D721Med (cell line): ENCODE measurements around the gene GPAT3.
"Not testable (repeated sequence)": the region's sequence is repeated elsewhere in the genome, so short reads cannot be mapped to it uniquely, and the experiment has no call there.

Experiments used
- DNase-seq: peaks from one replicate; pipeline ENCODE4 v3.0.0; 2011; ENCODE audit warnings: low spot score; ENCODE audit not compliant: insufficient read length
- FAIRE-seq: peaks from 2 replicates; lab custom pipeline; 2011; peaks lifted over from hg19 to GRCh38; lab: Jason Lieb, UNC
- CTCF ChIP-seq: IDR thresholded peaks from 2 replicates; pipeline ENCODE4 v1.5.1; 2012; ENCODE audit warnings: mild to moderate bottlenecking, control low read depth; ENCODE audit not compliant: insufficient read depth; ENCODE audit errors: missing control alignments

GPAT3 gene

DNA sequence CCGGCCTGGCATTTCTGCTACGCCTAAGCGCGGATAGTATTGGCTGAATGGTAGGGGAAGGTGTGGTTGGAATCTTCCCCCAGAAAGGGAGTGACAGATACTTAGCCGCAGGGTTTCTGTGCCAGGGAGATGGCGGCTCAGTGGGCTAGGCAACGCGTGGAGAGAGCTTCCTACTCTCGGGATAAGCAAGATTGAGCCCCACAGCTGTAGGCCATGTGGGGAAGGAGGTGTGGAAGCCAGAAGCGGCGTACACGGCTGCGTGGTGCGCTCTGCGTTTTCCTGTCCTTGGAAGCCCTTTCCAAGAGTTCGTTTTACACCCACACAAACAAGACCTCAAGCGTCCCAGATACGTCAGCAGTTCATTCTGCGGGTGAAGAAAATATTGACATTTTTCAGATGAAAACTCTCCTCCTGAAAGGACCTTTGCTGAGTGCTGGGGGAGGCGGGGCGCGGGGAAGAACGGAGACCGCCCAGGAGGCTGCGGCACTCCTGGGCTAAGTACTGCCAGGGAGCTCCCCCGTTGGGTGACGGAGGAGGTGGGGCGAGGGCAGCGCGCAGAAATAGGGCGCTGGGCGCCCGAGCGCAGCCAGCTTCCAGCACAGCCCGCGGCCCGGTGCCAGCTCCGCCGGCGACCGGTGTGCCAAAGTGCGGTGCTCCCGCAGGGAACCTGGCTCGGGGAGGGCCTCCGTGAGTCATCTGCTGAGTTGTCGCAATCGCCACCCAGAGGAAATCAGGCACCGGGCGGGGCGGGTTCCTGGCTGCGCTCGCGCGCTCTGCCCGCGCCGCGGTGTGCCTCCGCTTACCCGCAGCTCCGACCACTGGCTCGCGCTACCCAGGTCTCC, at the start of gene GPAT3:
Gene GPAT3 (plus strand): TSS at position 589 of the 842 bp plus-strand sequence. CDS start 515 bp downstream, outside the sequence.
- DNase-seq = no peak
- FAIRE-seq = no peak

DNA sequence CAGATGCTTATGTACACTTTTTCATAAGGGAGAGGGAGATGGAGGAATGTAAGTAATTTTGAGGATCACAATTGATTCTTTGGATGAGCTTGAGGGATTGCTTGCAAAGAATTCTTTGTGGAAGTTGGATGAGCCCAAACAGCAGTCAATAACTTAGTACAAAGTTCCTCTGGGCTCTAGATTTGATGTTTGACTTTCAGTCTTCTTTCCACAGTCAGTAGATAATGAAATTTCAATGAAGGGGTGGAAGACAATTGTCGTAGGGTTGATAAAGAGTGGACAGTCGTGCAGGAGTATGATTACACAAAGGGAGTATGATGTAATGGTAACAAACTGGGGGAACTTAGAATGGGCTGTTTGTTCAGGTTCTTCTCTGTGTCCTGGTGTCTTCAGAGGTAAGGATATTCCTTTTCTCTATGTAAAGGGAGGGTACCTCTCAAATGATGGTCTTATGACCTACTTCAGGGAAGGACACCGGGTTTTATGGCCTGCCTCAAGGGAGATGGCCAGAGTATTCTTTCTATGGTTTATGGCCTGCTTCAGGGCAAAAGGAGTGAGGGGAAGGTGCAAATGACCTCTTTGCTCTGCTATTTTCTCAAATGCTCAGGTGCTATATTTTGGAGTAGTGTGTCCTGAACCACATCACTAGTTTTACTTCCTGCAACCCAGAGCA, 49.3 kb upstream of the GPAT3 start:
- no peak for TF ChIP-seq CTCF
- FAIRE-seq (no peak), DNase-seq (no peak)

More for the DNA sequence above, at the start of gene GPAT3:
- no peak for TF ChIP-seq CTCF

GRCh38 chr4:83489711-83490326, 46.1 kb upstream of the GPAT3 start:
- DNase-seq (no peak), FAIRE-seq (no peak)

DNA sequence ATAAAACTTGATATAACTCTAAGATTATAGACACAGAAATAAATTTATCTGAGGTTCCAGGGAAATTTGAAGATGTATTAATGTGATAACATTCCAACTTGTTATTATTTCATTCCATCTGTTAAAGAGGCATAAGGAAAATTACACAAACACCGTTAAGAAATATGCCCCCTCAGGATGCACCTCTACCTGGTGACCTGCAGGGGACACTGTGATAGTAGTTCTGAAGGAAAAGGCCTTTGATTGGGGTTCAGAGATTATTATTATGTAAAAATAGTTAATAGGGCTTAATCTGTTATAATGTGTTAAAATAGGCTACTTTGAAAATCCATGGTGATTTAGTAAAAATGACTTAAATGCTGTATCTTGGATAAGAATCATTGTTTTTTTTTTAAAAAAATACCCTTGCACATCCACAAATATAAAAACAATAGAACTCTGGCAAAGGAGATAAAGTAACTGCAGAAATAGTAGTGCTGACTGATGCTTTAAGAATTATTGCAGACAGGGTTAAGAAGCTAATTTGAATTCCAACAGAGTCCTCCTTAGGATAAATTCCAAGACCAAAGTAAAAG, 44.9 kb upstream of the GPAT3 start:
- FAIRE-seq (no peak), DNase-seq (peak; percentile 26)
- TF ChIP-seq CTCF = peak; percentile 64

More at GRCh38 chr4:83489711-83490326, 46.1 kb upstream of the GPAT3 start:
- TF ChIP-seq CTCF = no peak

DNA sequence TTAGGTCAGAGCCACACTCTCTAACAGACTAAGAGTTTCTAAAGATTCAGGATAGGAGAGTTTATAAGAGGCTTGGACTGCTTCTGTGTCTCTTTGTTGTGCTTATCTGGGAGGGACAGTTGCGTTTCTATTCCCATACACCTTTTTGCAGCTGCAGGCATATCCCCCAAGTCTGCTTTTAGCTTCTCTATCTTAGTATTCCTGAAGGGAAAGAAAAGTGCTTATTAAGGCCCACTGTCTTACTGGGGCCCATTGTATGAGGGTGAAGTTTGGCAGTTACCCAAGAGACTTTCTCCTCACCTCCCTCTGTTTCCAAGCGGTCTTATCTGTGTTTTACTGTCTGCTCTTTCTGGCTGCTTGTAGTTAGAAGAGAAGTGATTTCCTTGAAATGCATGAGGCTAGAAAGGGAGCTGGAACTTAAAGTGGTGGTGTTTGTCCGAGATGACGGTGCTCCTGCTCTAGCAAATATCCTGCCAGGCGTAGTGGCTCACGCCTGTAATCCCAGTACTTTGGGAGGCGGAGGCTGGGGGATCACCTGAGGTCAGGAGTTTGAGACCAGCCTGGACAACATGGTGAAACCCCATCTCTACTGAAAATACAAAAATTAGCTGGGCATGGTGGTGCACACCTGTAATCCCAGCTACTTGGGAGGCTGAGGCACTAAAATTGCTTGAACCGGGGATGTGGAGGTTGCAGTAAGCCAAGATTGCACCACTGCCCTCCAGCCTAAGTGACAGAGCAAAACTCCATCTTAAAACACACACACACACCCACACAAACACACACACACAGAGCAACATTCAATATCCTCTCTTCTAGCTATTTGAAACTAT, 39.6 kb upstream of the GPAT3 start:
- FAIRE-seq, DNase-seq: not testable (repeated sequence)

DNA sequence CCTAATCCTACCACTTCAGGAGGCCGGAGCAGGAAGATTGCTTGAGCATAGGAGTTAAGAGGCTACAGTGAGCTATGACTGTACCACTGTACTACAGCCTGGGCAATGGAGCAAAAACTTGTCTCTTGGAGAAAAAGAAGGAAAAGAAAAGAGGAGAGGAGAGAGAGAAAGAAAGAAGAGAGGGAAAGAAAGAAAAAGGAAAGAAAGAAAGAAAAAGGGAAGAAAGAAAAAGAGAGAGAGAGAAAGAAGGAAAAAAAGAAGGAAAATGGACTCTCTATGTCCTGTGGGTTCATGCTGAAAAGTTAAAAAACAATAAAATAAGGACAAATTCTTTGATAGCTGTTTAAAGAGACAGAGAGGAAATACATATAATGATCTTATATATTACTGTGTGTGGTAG, 37.7 kb upstream of the GPAT3 start:
- DNase-seq (no peak), FAIRE-seq (no peak)
- no peak for TF ChIP-seq CTCF

GRCh38 chr4:83501671-83502070, 34.2 kb upstream of the GPAT3 start:
- DNase-seq, FAIRE-seq: not testable (repeated sequence)
